ENCODE data around the gene OSTM1. TPM values are rescaled to one million over a fixed set of nuclear protein-coding genes. Genes with fewer than 3 reads are reported as not detected.

Gene OSTM1
- total RNA-seq, 2 experiments from 2014 or later, result 16.3 to 20.9 TPM

GRCh38 chr6:108031968-108032367 lies 42.6 kb downstream of the OSTM1 start:
- Mint-ChIP-seq H3K4me3 (no peak overlapping the region), H3K4me1 (ENCODE audit: low read depth) (no peaks in the 10 kb centered on the region), H3K27me3 (no peaks in the 10 kb centered on the region), H3K27ac (no peak overlapping the region), H3K36me3 (ENCODE audit: low read depth) (peaks cover 17% of the 10 kb centered on the region), H3K9me3 (no peaks in the 10 kb centered on the region)
- Histone ChIP-seq H3K36me3 (ENCODE audit: insufficient read depth, low read length) (peaks cover under 1% of the 10 kb centered on the region), H3K27ac (ENCODE audit: low read depth in 1 of 2, low read length in 2 of 2) (no peak overlapping the region), H3K4me3 (ENCODE audit: low read length) (no peak overlapping the region), H3K4me1 (ENCODE audit: insufficient read depth, low read length) (no peaks in the 10 kb centered on the region), H3K9me3 (ENCODE audit: control insufficient read depth in 1 of 2, insufficient read depth in 1 of 2, low read length in 2 of 2) (no peaks in the 10 kb centered on the region), H3K27me3 (ENCODE audit: control insufficient read depth in 1 of 2, insufficient read depth in 2 of 2, low read length in 2 of 2) (no peaks in the 10 kb centered on the region)
- ATAC-seq (ENCODE audit: poor library complexity) (no peak), DNase-seq (no peak)
- ChIA-PET CTCF (no interaction called here), POLR2A (interaction anchor here (1.2 kb wide), 1 partner anchor 9 kb away, joined by 3 read pairs; no protein-coding TSS in a partner anchor)
- no peak for TF ChIP-seq CTCF (IDR thresholded peaks at IDR 0.05)
- intact Hi-C loops (cut with DNase I, micrococcal nuclease), result no loop called here

- peaks cover 5% of the 10 kb centered on the region for H3K36me3 Mint-ChIP-seq (ENCODE audit: low read depth)
- intact Hi-C loops (cut with DNase I, micrococcal nuclease), result no loop called here
Observed at GRCh38 chr6:108030211-108030610, 44.3 kb downstream of the OSTM1 start.

GRCh38 chr6:108029226-108029921 lies 45.2 kb downstream of the OSTM1 start:
- Mint-ChIP-seq H3K27ac (no peak overlapping the region), H3K4me3 (no peak overlapping the region), H3K27me3 (no peaks in the 10 kb centered on the region)

More at GRCh38 chr6:108030211-108030610, 44.3 kb downstream of the OSTM1 start:
- H3K4me3 Mint-ChIP-seq, result no peak overlapping the region
- ChIA-PET CTCF (no interaction called here), POLR2A (no interaction called here)
- Histone ChIP-seq H3K4me1 (ENCODE audit: insufficient read depth, low read length) (no peaks in the 10 kb centered on the region), H3K36me3 (ENCODE audit: insufficient read depth, low read length) (no peaks in the 10 kb centered on the region), H3K27me3 (ENCODE audit: control insufficient read depth in 1 of 2, insufficient read depth in 2 of 2, low read length in 2 of 2) (no peaks in the 10 kb centered on the region), H3K4me3 (ENCODE audit: low read length) (no peak overlapping the region), H3K9me3 (ENCODE audit: control insufficient read depth in 1 of 2, insufficient read depth in 1 of 2, low read length in 2 of 2) (no peaks in the 10 kb centered on the region), H3K27ac (ENCODE audit: low read depth in 1 of 2, low read length in 2 of 2) (no peak overlapping the region)
- no peaks in the 10 kb centered on the region for H3K27me3 Mint-ChIP-seq
- H3K27ac Mint-ChIP-seq, result no peak overlapping the region
- no peaks in the 10 kb centered on the region for H3K9me3 Mint-ChIP-seq
- DNase-seq, result no peak
- ATAC-seq (ENCODE audit: poor library complexity), result no peak
- H3K4me1 Mint-ChIP-seq (ENCODE audit: low read depth), result no peaks in the 10 kb centered on the region
- no peak for TF ChIP-seq CTCF (IDR thresholded peaks at IDR 0.05)

More at GRCh38 chr6:108029226-108029921, 45.2 kb downstream of the OSTM1 start:
- Mint-ChIP-seq H3K4me1 (ENCODE audit: low read depth) (no peaks in the 10 kb centered on the region), H3K36me3 (ENCODE audit: low read depth) (peaks cover 5% of the 10 kb centered on the region), H3K9me3 (no peaks in the 10 kb centered on the region)
- ATAC-seq (ENCODE audit: poor library complexity) (no peak), DNase-seq (no peak)
- Histone ChIP-seq H3K27me3 (ENCODE audit: control insufficient read depth in 1 of 2, insufficient read depth in 2 of 2, low read length in 2 of 2) (no peaks in the 10 kb centered on the region), H3K4me3 (ENCODE audit: low read length) (no peak overlapping the region), H3K4me1 (ENCODE audit: insufficient read depth, low read length) (no peaks in the 10 kb centered on the region), H3K9me3 (ENCODE audit: control insufficient read depth in 1 of 2, insufficient read depth in 1 of 2, low read length in 2 of 2) (no peaks in the 10 kb centered on the region), H3K27ac (ENCODE audit: low read depth in 1 of 2, low read length in 2 of 2) (no peak overlapping the region), H3K36me3 (ENCODE audit: insufficient read depth, low read length) (no peaks in the 10 kb centered on the region)
- ChIA-PET POLR2A (no interaction called here), CTCF (no interaction called here)
- no peak for TF ChIP-seq CTCF (IDR thresholded peaks at IDR 0.05)
- intact Hi-C loops (cut with DNase I, micrococcal nuclease), result no loop called here

Measured in CD4-positive, alpha-beta T cell (primary cell).